C4-2B (cell line): ENCODE measurements around the gene RARG.

Source experiments
- H3K27ac ChIP-seq: fragments of 450-650 bp; 2 replicates; pipeline ENCODE4 v1.5.1; 2017
- CTCF ChIP-seq: fragments of 450-650 bp; conservative IDR thresholded peaks from 2 replicates; pipeline ENCODE4 v1.5.1; 2017; ENCODE audit warnings: mild to moderate bottlenecking
- ZFX ChIP-seq: fragments of 450-650 bp; IDR thresholded peaks from 2 replicates; pipeline ENCODE4 v1.6.1; 2017

Gene RARG

GRCh38 chr12:53268630-53269562, 36.9 kb upstream of the RARG start:
- TF ChIP-seq CTCF (no peak), ZFX (peak; percentile 35; the same call in 1 of the 2 replicates)

GRCh38 chr12:53267999-53268629, 36.1 kb upstream of the RARG start, which contains the start of gene ESPL1:
Gene ESPL1 (plus strand): TSS chr12:53268299. CDS start chr12:53268767, 468 bp downstream.
- TF ChIP-seq CTCF (no peak), ZFX (peak; percentile 89; the same call in 1 of the 2 replicates)
- H3K27ac ChIP-seq = peak within 1 kb of the TSS; percentile 79

More at GRCh38 chr12:53268630-53269562, 36.9 kb upstream of the RARG start:
- peak overlapping the region; percentile 79 for H3K27ac ChIP-seq

- H3K27ac ChIP-seq = peak overlapping the region; percentile 79
- TF ChIP-seq ZFX (no peak), CTCF (no peak)
Measured at GRCh38 chr12:53267306-53267998, 35.4 kb upstream of the RARG start.

- no peak overlapping the region for H3K27ac ChIP-seq
- TF ChIP-seq CTCF (no peak), ZFX (no peak)
Measured at GRCh38 chr12:53265783-53266182, 33.8 kb upstream of the RARG start.

- TF ChIP-seq CTCF (no peak), ZFX (no peak)
- no peak overlapping the region for H3K27ac ChIP-seq
Measured at GRCh38 chr12:53259891-53260290, 27.9 kb upstream of the RARG start.

- H3K27ac ChIP-seq = no peak overlapping the region
- no peak for TF ChIP-seq ZFX
- TF ChIP-seq CTCF = no peak
Measured at GRCh38 chr12:53258541-53259539, 26.8 kb upstream of the RARG start.
